GM21825 (cell line): ENCODE results near the gene ZNF534.
"Not testable (repeated sequence)": the region's sequence is repeated elsewhere in the genome, so short reads cannot be mapped to it uniquely, and the experiment has no call there.

Source experiments
- ATAC-seq: cut with Tn5 transposase; IDR thresholded peaks from one replicate; pipeline ENCODE4 v1.9.1; 2021; ENCODE audit warnings: mild to moderate bottlenecking, moderate library complexity; ENCODE audit not compliant: unreplicated experiment

Gene ZNF534

GRCh38 chr19:52494518-52494917 lies 65.6 kb downstream of the ZNF534 start:
- no peak for ATAC-seq

GRCh38 chr19:52498571-52498970 lies 69.6 kb downstream of the ZNF534 start:
- ATAC-seq: no peak

- ATAC-seq: not testable (repeated sequence)
Measured at GRCh38 chr19:52500474-52500873, 71.5 kb downstream of the ZNF534 start.

GRCh38 chr19:52500991-52501390 lies 72.0 kb downstream of the ZNF534 start:
- ATAC-seq: not testable (repeated sequence)
